Keratinocyte (primary cell): ENCODE data around the gene KRTAP4-9. TPM values are rescaled to one million over a fixed set of nuclear protein-coding genes. Genes with fewer than 3 reads are reported as not detected.
"Not testable (repeated sequence)": the region's sequence is repeated elsewhere in the genome, so short reads cannot be mapped to it uniquely, and the experiment has no call there.

Source experiments
- DNase-seq: peaks from one replicate; pipeline ENCODE4 v3.0.0-alpha.2; 2011; ENCODE audit warnings: low read depth, missing footprints, low spot score
- FAIRE-seq: peaks from 2 replicates; lab custom pipeline; 2011; peaks lifted over from hg19 to GRCh38; lab: Jason Lieb, UNC
- H2AFZ ChIP-seq: 2 replicates; pipeline ENCODE4 v1.6.0; 2012; ENCODE audit warnings: low read length, control low read depth, inconsistent platforms; ENCODE audit not compliant: control insufficient read depth
- H3K27ac ChIP-seq: 2 replicates; pipeline ENCODE4 v1.5.1; 2011; ENCODE audit warnings: low read length; ENCODE audit not compliant: control insufficient read depth, insufficient read depth
- H3K27me3 ChIP-seq: 3 replicates; pipeline ENCODE4 v1.6.0; 2011; ENCODE audit warnings: low read length; ENCODE audit not compliant: control insufficient read depth, insufficient read depth; ENCODE audit errors: extremely low read depth
- H3K36me3 ChIP-seq, 2 experiments: 2 replicates in 1 of 2; 3 replicates in 1 of 2; pipeline ENCODE4 v1.5.1; 2011; ENCODE audit warnings: low read length in 2 of 2, mild to moderate bottlenecking in 1 of 2; ENCODE audit not compliant: control insufficient read depth in 2 of 2, insufficient read depth in 2 of 2; ENCODE audit errors: extremely low read depth in 1 of 2
- H3K4me1 ChIP-seq: 3 replicates; pipeline ENCODE4 v1.5.1; 2011; ENCODE audit warnings: low read length; ENCODE audit not compliant: control insufficient read depth, insufficient read depth; ENCODE audit errors: extremely low read depth
- H3K4me2 ChIP-seq: 3 replicates; pipeline ENCODE4 v1.6.0; 2011; ENCODE audit warnings: low read depth, low read length; ENCODE audit not compliant: control insufficient read depth, insufficient read depth; ENCODE audit errors: extremely low read depth
- H3K4me3 ChIP-seq, 3 experiments: fragments of 200-600 bp in 1 of 3; sonication (generic) in 1 of 3; 2 replicates in 2 of 3; 3 replicates in 1 of 3; pipeline ENCODE4 v1.5.1; 2011 to 2016; ENCODE audit warnings: low read length in 3 of 3, mild to moderate bottlenecking in 3 of 3, control low read depth in 2 of 3, inconsistent platforms in 1 of 3, low read depth in 1 of 3, mixed read lengths in 1 of 3, mixed run types in 1 of 3, moderate library complexity in 1 of 3; ENCODE audit not compliant: control insufficient read depth in 2 of 3, insufficient read depth in 2 of 3; ENCODE audit errors: extremely low read depth in 1 of 3
- H3K79me2 ChIP-seq: 2 replicates; pipeline ENCODE4 v1.6.0; 2012; ENCODE audit warnings: low read length; ENCODE audit not compliant: control insufficient read depth, insufficient read depth
- H3K9ac ChIP-seq: 3 replicates; pipeline ENCODE4 v1.6.0; 2011; ENCODE audit warnings: low read length; ENCODE audit not compliant: control insufficient read depth, insufficient read depth; ENCODE audit errors: extremely low read depth
- H3K9me1 ChIP-seq: 3 replicates; pipeline ENCODE4 v1.6.0; 2011; ENCODE audit warnings: low read length; ENCODE audit not compliant: control insufficient read depth, insufficient read depth; ENCODE audit errors: extremely low read depth
- H3K9me3 ChIP-seq: 2 replicates; pipeline ENCODE4 v1.5.1; 2012; ENCODE audit warnings: low read depth, low read length; ENCODE audit not compliant: control insufficient read depth
- H4K20me1 ChIP-seq: 3 replicates; pipeline ENCODE4 v1.6.0; 2011; ENCODE audit warnings: low read length; ENCODE audit not compliant: control insufficient read depth, insufficient read depth; ENCODE audit errors: extremely low read depth
- EZH2 ChIP-seq: IDR thresholded peaks from one replicate; pipeline ENCODE4 v1.6.1; 2012; ENCODE audit warnings: inconsistent platforms, mild to moderate bottlenecking, low read length, moderate library complexity
- dilution Hi-C: fragments of 300-500 bp; cut with MboI; formaldehyde crosslinking; loops from one replicate; pipeline ENCODE4 v1.7.0; 2020; ENCODE audit warnings: low sequenced_read_pairs; ENCODE audit not compliant: extremely low pct_ligation_motif_present
- polyA plus RNA-seq, 5 experiments: library from polyadenylated mRNA; depleted of rRNA in 3 of 5; stranded (reverse) in 3 of 5; stranded (forward) in 1 of 5; unstranded in 1 of 5; fragments of >200 nt; gene quantifications; 1 replicate in 1 of 5; 2 replicates in 3 of 5; 3 replicates in 1 of 5; pipeline versions ENCODE4 v1.2.1 to v1.2.3, GENCODE V29; 2011 to 2012; ENCODE audit warnings: missing spikeins in 2 of 5, low read depth in 1 of 5, low replicate concordance in 1 of 5
- TF ChIP-seq, protein P1 (sequence below), 3 experiments: IDR thresholded peaks in 1 of 3; conservative IDR thresholded peaks in 1 of 3; optimal IDR thresholded peaks in 1 of 3; 2 replicates in 2 of 3; 3 replicates in 1 of 3; pipeline versions ENCODE3 to v1.5.1; 2011; ENCODE audit warnings: low read length in 3 of 3, mild to moderate bottlenecking in 3 of 3, moderate library complexity in 2 of 3, control low read depth in 1 of 3, inconsistent platforms in 1 of 3; ENCODE audit not compliant: insufficient read depth in 2 of 3; ENCODE audit errors: extremely low read depth in 1 of 3

The KRTAP4-9 gene
- polyA plus RNA-seq, 1 donor (not counting 4 experiments of a cell fraction or from before 2014, with no cell fraction given) = not detected

DNA sequence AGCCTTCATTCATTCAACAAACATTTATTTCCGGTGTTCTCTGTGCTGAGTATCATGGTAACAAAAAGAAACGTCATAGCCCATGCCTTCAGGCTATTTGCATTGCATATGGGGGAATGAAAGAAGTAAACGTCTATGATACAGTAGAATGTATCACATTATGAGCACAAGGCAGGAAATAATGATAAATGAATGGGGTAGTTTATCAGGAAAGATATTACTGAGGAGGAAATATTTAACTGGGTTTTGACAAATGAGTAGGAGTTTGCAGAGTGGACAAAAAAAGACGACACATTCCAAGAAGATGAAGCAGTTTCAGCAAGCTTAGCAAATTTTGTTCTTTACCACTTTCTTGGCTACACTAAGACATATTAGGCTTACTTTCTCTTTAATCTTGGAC is 22.6 kb upstream of the KRTAP4-9 start:
- dilution Hi-C loops = no loop called here
- DNase-seq (no peak), FAIRE-seq (peak; percentile 66)
- H3K4me3 ChIP-seq = no peak overlapping the region
- TF ChIP-seq, protein P1, sequence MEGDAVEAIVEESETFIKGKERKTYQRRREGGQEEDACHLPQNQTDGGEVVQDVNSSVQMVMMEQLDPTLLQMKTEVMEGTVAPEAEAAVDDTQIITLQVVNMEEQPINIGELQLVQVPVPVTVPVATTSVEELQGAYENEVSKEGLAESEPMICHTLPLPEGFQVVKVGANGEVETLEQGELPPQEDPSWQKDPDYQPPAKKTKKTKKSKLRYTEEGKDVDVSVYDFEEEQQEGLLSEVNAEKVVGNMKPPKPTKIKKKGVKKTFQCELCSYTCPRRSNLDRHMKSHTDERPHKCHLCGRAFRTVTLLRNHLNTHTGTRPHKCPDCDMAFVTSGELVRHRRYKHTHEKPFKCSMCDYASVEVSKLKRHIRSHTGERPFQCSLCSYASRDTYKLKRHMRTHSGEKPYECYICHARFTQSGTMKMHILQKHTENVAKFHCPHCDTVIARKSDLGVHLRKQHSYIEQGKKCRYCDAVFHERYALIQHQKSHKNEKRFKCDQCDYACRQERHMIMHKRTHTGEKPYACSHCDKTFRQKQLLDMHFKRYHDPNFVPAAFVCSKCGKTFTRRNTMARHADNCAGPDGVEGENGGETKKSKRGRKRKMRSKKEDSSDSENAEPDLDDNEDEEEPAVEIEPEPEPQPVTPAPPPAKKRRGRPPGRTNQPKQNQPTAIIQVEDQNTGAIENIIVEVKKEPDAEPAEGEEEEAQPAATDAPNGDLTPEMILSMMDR (optimal IDR thresholded peaks at IDR 0.05 in 1 of 3, IDR thresholded peaks at IDR 0.05 in 1 of 3, conservative IDR thresholded peaks at IDR 0.05 in 1 of 3; ENCODE audit: extremely low read depth in 1 of 3, insufficient read depth in 2 of 3, low read length in 3 of 3) = no peak
- no peak for TF ChIP-seq EZH2
- H3K9me3 ChIP-seq = no peaks in the 10 kb centered on the region
- H3K79me2 ChIP-seq = no peaks in the 10 kb centered on the region
- no peak overlapping the region for H3K9ac ChIP-seq
- H3K27ac ChIP-seq = peak overlapping the region; percentile 34
- no peaks in the 10 kb centered on the region for H3K27me3 ChIP-seq
- no peaks in the 10 kb centered on the region for H3K9me1 ChIP-seq
- H3K36me3 ChIP-seq = no peaks in the 10 kb centered on the region
- no peak overlapping the region for H2AFZ ChIP-seq
- H4K20me1 ChIP-seq = no peaks in the 10 kb centered on the region
- H3K4me2 ChIP-seq = peak overlapping the region; percentile 14
- peaks cover 15% of the 10 kb centered on the region for H3K4me1 ChIP-seq

DNA sequence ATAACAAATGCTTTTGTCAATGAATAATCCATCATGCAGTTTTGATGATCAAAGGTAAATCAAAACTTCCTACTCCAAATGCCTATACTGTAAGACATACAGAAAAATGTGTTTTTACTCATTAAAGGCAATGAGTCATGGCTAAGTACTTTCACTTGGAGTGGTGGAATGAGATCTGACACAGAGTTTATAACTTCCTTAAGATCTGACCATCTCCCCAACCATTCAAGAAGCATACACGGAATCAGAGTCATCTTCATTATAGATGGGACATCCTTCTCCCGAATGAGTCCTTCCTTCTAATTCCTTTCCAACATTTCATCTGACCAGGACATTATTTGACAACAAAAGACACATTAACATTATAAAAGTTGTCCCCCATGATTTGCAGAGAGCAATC is 21.8 kb upstream of the KRTAP4-9 start:
- H3K36me3 ChIP-seq, DNase-seq, H3K4me3 ChIP-seq, H3K27ac ChIP-seq, H3K9ac ChIP-seq, H3K9me1 ChIP-seq, dilution Hi-C loops, H3K27me3 ChIP-seq, H3K79me2 ChIP-seq, H4K20me1 ChIP-seq, H2AFZ ChIP-seq, H3K4me2 ChIP-seq, H3K9me3 ChIP-seq: not testable (repeated sequence)
- H3K4me1 ChIP-seq = peaks cover 15% of the 10 kb centered on the region
- FAIRE-seq = peak; percentile 100

DNA sequence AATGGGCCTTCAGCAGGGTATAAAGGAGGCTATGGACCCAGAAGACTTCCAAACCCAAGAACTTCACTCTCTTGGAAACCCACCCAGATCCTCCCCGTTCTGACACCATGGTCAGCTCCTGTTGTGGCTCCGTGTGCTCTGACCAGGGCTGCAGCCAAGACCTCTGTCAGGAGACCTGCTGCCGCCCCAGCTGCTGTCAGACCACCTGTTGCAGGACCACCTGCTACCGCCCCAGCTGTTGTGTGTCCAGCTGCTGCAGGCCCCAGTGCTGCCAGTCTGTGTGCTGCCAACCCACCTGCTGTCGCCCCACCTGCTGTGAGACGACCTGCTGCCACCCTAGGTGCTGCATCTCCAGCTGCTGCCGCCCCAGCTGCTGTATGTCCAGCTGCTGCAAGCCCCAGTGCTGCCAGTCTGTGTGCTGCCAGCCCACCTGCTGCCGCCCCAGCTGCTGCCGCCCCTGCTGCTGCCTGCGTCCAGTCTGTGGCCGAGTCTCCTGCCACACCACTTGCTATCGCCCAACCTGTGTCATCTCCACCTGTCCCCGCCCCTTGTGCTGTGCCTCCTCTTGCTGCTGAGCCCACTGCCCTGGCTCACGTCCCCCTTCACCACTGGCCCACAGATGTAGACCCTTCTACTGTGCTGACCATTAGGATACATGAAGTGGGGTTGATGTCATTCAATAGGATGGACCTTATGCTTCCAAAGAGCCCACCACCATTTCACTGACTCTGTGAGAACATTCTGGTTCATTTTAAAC is 20.9 kb upstream of the KRTAP4-9 start, which contains the start of gene KRTAP4-7:
KRTAP4-7 (plus strand) TSS at position 51 of the 757 bp plus-strand sequence; CDS start at position 108, 57 bp downstream.
- H3K9me3 ChIP-seq, H4K20me1 ChIP-seq, H3K9me1 ChIP-seq, H3K36me3 ChIP-seq, DNase-seq, H3K27me3 ChIP-seq, dilution Hi-C loops, H3K4me3 ChIP-seq, H3K9ac ChIP-seq, H3K79me2 ChIP-seq, H2AFZ ChIP-seq: not testable (repeated sequence)
- peak within 1 kb of the TSS; percentile 14 for H3K4me2 ChIP-seq
- H3K4me1 ChIP-seq = peaks cover 15% of the 10 kb centered on the region
- peak within 1 kb of the TSS; percentile 34 for H3K27ac ChIP-seq
- FAIRE-seq = peak; percentile 65

DNA sequence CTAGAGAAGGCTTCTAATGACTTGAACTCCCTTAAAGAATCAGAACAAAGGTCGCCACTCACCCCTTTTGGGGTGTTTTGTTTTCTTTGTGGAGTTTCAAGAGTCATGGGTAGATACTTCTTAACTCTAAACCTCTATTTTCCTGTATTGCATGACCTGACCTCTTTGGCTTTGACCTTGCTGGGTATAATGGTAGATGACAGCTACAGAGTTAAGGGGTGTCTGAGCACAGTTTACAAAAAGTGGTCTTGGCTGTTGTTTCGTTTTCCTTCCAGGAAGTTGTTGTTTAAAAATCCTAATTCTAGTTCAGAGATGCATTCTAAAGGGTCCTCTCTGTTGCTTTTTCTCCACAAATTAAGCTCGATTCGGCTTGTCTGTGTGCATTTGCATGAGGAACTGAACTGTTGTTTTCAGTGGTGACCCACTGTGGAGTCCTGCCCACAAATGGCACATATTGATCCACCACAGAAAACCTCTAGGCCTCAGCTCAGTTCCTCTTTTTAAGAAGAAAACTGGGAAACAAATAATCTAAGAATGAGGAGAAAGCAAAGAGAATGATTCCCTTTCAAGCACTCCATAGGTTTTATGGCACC is 16.3 kb upstream of the KRTAP4-9 start:
- H3K4me3 ChIP-seq, H3K9me3 ChIP-seq, H3K4me2 ChIP-seq, H3K79me2 ChIP-seq, H3K4me1 ChIP-seq, H3K9me1 ChIP-seq, DNase-seq, dilution Hi-C loops, FAIRE-seq, H2AFZ ChIP-seq, H4K20me1 ChIP-seq, H3K27me3 ChIP-seq, H3K9ac ChIP-seq, H3K36me3 ChIP-seq, H3K27ac ChIP-seq: not testable (repeated sequence)
